IMR-90 (cell line): ENCODE measurements around the gene SOX8. TPM values are rescaled to one million over a fixed set of nuclear protein-coding genes. Genes with fewer than 3 reads are reported as not detected.

Experiments
- ATAC-seq: fragments of 200-7000 bp; cut with Tn5 transposase; 2 replicates; pipeline ENCODE4 v1.9.1; 2020; ENCODE audit warnings: low read depth, mild to moderate bottlenecking, moderate library complexity
- BruUV-seq: library from RNA; stranded (reverse); fragments of 400-500 nt; replicated peaks from 2 replicates; lab custom pipeline; 2021; lab: Mats Ljungman, UMichigan
- CTCF ChIA-PET: fragments of 300-600 bp; formaldehyde crosslinking; extraction: SDS; loops from one replicate; lab custom pipeline; 2021; ENCODE audit warnings: antibody characterized with exemption; lab: Yijun Ruan, JAX
- POLR2A ChIA-PET: fragments of 300-600 bp; sonication (Branson Sonifier 250); formaldehyde crosslinking; loops from one replicate; lab custom pipeline; 2022; ENCODE audit warnings: antibody characterized with exemption; ENCODE audit not compliant: unreplicated experiment; lab: Charles Lee
- DNase-seq: peaks from one replicate; pipeline ENCODE4 v3.0.0; 2013
- H2AFZ ChIP-seq: replicated peaks from 2 replicates; pipeline ENCODE3; 2013; ENCODE audit warnings: low read length, mild to moderate bottlenecking; ENCODE audit not compliant: poor library complexity
- H2AK5ac ChIP-seq: 2 replicates; pipeline ENCODE4 v1.6.1; 2013; ENCODE audit warnings: low read depth, low read length, inconsistent platforms
- H2AK9ac ChIP-seq: replicated peaks from 2 replicates; pipeline ENCODE3; 2013; ENCODE audit warnings: mild to moderate bottlenecking, low read depth, low read length, moderate library complexity; ENCODE audit not compliant: poor library complexity
- H2BK120ac ChIP-seq: 2 replicates; pipeline ENCODE4 v1.6.1; 2013; ENCODE audit warnings: low read depth, low read length, inconsistent platforms
- H2BK15ac ChIP-seq: 3 replicates; pipeline ENCODE4 v1.6.1; 2013; ENCODE audit warnings: low read depth, low read length, inconsistent platforms
- H2BK20ac ChIP-seq: 2 replicates; pipeline ENCODE4 v1.6.1; 2013; ENCODE audit warnings: low read depth, mild to moderate bottlenecking, inconsistent platforms, low read length, moderate library complexity
- H2BK5ac ChIP-seq: 2 replicates; pipeline ENCODE4 v1.6.1; 2013; ENCODE audit warnings: mild to moderate bottlenecking, low read depth, low read length, inconsistent platforms; ENCODE audit not compliant: poor library complexity, severe bottlenecking
- H3K14ac ChIP-seq: replicated peaks from 2 replicates; pipeline ENCODE4 v1.6.1; 2013; ENCODE audit warnings: low read depth, low read length, inconsistent platforms
- H3K18ac ChIP-seq: 2 replicates; pipeline ENCODE4 v1.6.1; 2013; ENCODE audit warnings: low read depth, low read length, control low read depth
- H3K23ac ChIP-seq: 2 replicates; pipeline ENCODE4 v1.6.1; 2013; ENCODE audit warnings: low read depth, low read length, inconsistent platforms
- H3K27ac ChIP-seq: 2 replicates; pipeline ENCODE4 v1.5.1; 2013; ENCODE audit warnings: mild to moderate bottlenecking, control low read depth, low read length; ENCODE audit not compliant: insufficient read depth
- H3K27me3 ChIP-seq: 2 replicates; pipeline ENCODE4 v1.6.1; 2013; ENCODE audit warnings: low read length; ENCODE audit not compliant: control insufficient read depth, insufficient read depth
- H3K36me3 ChIP-seq: 2 replicates; pipeline ENCODE4 v1.6.1; 2013; ENCODE audit warnings: low read length, mixed read lengths; ENCODE audit not compliant: control insufficient read depth, insufficient read depth
- H3K4ac ChIP-seq: 2 replicates; pipeline ENCODE4 v1.6.1; 2013; ENCODE audit warnings: low read depth, low read length, inconsistent platforms
- H3K4me1 ChIP-seq: 2 replicates; pipeline ENCODE4 v1.6.1; 2013; ENCODE audit warnings: low read length, mixed read lengths; ENCODE audit not compliant: control insufficient read depth, insufficient read depth
- H3K4me2 ChIP-seq: 2 replicates; pipeline ENCODE4 v1.6.1; 2013; ENCODE audit warnings: low read depth, mild to moderate bottlenecking, control low read depth, low read length, moderate library complexity
- H3K4me3 ChIP-seq: 2 replicates; pipeline ENCODE4 v1.5.1; 2013; ENCODE audit warnings: low read depth, mild to moderate bottlenecking, control low read depth, low read length, moderate library complexity; ENCODE audit not compliant: insufficient read depth
- H3K56ac ChIP-seq: 2 replicates; pipeline ENCODE4 v1.6.1; 2013; ENCODE audit warnings: low read length, inconsistent platforms; ENCODE audit not compliant: insufficient read depth; ENCODE audit errors: extremely low read depth
- H3K79me1 ChIP-seq, 2 experiments: 2 replicates each; pipeline ENCODE4 v1.6.1; 2013; ENCODE audit warnings: low read length in 2 of 2, inconsistent platforms in 1 of 2, low read depth in 1 of 2
- H3K9ac ChIP-seq: 2 replicates; pipeline ENCODE4 v1.6.1; 2013; ENCODE audit warnings: low read depth, low read length, control low read depth
- H3K9me1 ChIP-seq: 2 replicates; pipeline ENCODE4 v1.6.1; 2013; ENCODE audit warnings: low read length, inconsistent platforms; ENCODE audit not compliant: insufficient read depth
- H3K9me3 ChIP-seq: 2 replicates; pipeline ENCODE4 v1.6.1; 2013; ENCODE audit warnings: low read length; ENCODE audit not compliant: control insufficient read depth, insufficient read depth
- H4K20me1 ChIP-seq: 2 replicates; pipeline ENCODE4 v1.6.1; 2013; ENCODE audit warnings: low read length, inconsistent platforms; ENCODE audit not compliant: insufficient read depth
- H4K5ac ChIP-seq: 2 replicates; pipeline ENCODE4 v1.6.1; 2013; ENCODE audit warnings: mild to moderate bottlenecking, low read depth, low read length, control low read depth
- H4K8ac ChIP-seq, 2 experiments: 2 replicates each; pipeline ENCODE4 v1.6.1; 2013; ENCODE audit warnings: low read depth in 2 of 2, low read length in 2 of 2, control low read depth in 1 of 2, inconsistent platforms in 1 of 2
- H4K91ac ChIP-seq: 2 replicates; pipeline ENCODE4 v1.6.1; 2013; ENCODE audit warnings: low read depth, low read length, inconsistent platforms; ENCODE audit not compliant: insufficient read depth
- MAZ ChIP-seq: IDR thresholded peaks from 2 replicates; pipeline ENCODE4 v1.6.1; 2012; ENCODE audit warnings: low read depth, mild to moderate bottlenecking, low read length, improper control_type of control experiment, moderate library complexity, borderline replicate concordance
- POLR2A ChIP-seq: IDR thresholded peaks from 2 replicates; pipeline ENCODE4 v1.6.1; 2012; ENCODE audit warnings: mild to moderate bottlenecking, low read depth, low read length
- RCOR1 ChIP-seq: IDR thresholded peaks from 2 replicates; pipeline ENCODE4 v1.6.1; 2012; ENCODE audit warnings: mild to moderate bottlenecking, low read length, improper control_type of control experiment; ENCODE audit not compliant: insufficient replicate concordance
- WGBS, 2 experiments: methylation state at CpG; one replicate each; pipeline versions ENCODE4 v1.1.5 to v1.1.7; 2013; ENCODE audit warnings: missing lambda C conversion rate in 2 of 2; ENCODE audit not compliant: insufficient read length in 1 of 2; ENCODE audit errors: extremely low coverage in 2 of 2; 5-methylcytosine and 5-hydroxymethylcytosine counted together
- dilution Hi-C: fragments of 300-500 bp; cut with HindIII; formaldehyde crosslinking; loops from one replicate; pipeline ENCODE4 v1.14.3; 2018; ENCODE audit warnings: low sequenced_read_pairs; ENCODE audit not compliant: unreplicated experiment
- in situ Hi-C: fragments of 300-500 bp; cut with MboI; formaldehyde crosslinking; loops from 3 replicates; pipeline ENCODE4 v1.14.3; 2019; ENCODE audit warnings: low sequenced_read_pairs, inconsistent platforms, mixed read lengths
- intact Hi-C: fragments of 100-400 bp; cut with micrococcal nuclease; formaldehyde crosslinking; loops from 2 replicates; pipeline ENCODE4 v1.10.0; 2022
- polyA plus RNA-seq, 3 experiments: library from polyadenylated mRNA; depleted of rRNA; stranded (reverse); fragments of >200 nt; gene quantifications; 2 replicates each; pipeline ENCODE4 v1.2.3, GENCODE V29; 2012; ENCODE audit warnings: low replicate concordance in 1 of 3
- total RNA-seq: library from RNA; depleted of rRNA; stranded (reverse); fragments of >200 nt; gene quantifications from 2 replicates; pipeline ENCODE4 v1.2.3, GENCODE V29; 2012

SOX8 gene
- total and polyA plus RNA-seq, 2 of the 4 experiments (the other 2 are of a cell fraction) = under 0.01 to 0.26 TPM

DNA sequence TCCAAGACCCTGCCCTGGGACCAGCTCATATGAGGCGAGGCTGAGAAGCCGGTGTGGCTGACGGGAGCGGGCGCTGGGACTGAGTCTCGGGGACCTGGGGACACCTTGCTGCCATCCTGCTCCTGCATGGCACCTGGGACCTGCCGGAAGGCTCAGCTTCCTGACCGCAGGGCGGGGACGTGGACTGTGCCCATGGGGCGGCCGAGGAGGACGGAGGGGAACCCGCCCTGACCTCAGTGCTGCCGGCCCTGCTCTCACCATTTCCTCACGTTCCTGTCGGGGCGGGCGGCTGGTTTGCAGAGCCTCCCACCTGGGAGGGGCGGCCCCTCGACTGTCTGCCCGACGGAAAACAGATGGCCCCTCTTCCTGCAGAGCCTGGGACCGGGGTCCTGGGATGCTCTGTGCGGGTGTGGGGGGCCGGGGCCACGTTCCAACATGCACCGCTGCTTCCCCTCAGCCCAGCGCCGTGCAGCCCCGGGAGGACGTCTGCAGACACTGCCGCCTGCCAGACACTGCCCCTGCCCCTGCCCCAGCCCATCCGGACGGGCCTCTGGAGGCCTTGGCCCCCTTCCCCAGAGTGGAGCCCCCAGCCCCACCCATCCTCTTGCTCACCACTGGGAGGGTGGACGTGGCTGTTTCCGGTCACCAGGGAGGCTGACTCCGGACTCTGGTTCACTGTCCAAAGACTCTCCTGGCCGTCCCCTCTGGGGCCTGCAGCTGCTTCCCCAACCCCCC lies 47.1 kb downstream of the SOX8 start:
- H2AFZ ChIP-seq = no peak overlapping the region
- intact Hi-C loops = no loop called here

More for the DNA sequence above, 47.1 kb downstream of the SOX8 start:
- Histone ChIP-seq H3K4ac (no peak overlapping the region), H3K36me3 (no peaks in the 10 kb centered on the region), H2BK5ac (no peak overlapping the region), H2AK5ac (no peak overlapping the region), H3K9me1 (no peaks in the 10 kb centered on the region), H3K23ac (no peak overlapping the region), H3K27me3 (peaks cover 22% of the 10 kb centered on the region; the same call in 1 of the 2 replicates), H4K5ac (no peak overlapping the region), H3K4me3 (no peak overlapping the region), H3K9me3 (no peaks in the 10 kb centered on the region; the same call in 1 of the 2 replicates), H3K18ac (no peak overlapping the region), H3K14ac (no peak overlapping the region), H3K4me1 (no peaks in the 10 kb centered on the region), H2BK20ac (no peak overlapping the region), H4K20me1 (peaks cover 2% of the 10 kb centered on the region), H3K27ac (no peak overlapping the region), H2BK120ac (no peak overlapping the region), H3K56ac (no peak overlapping the region), H3K79me1 (no peaks in the 10 kb centered on the region), H3K4me2 (no peak overlapping the region), H3K9ac (no peak overlapping the region), H2BK15ac (no peak overlapping the region), H2AK9ac (no peak overlapping the region), H4K8ac (no peak overlapping the region), H4K91ac (no peak overlapping the region)
- dilution Hi-C loops = no loop called here
- TF ChIP-seq POLR2A = no peak
- TF ChIP-seq RCOR1 = no peak
- TF ChIP-seq MAZ = no peak
- 100% methylated on average over 5 of the region's 39 CpGs; no CpG with 5 or more reads in 1 of the 2 experiments for WGBS, 2 experiments
- DNase-seq (no peak), ATAC-seq (no peak)
- POLR2A ChIA-PET = no interaction called here
- CTCF ChIA-PET = no interaction called here
- no TSS peak for BruUV-seq
- in situ Hi-C loops = no loop called here
